GM23338 (cell line): ENCODE results near the gene TJP2. TPM values are rescaled to one million over a fixed set of nuclear protein-coding genes. Genes with fewer than 3 reads are reported as not detected.

Experiments used
- ATAC-seq: fragments of 200-7000 bp; cut with Tn5 transposase; 3 replicates; pipeline ENCODE4 v1.9.1; 2020
- DNase-seq: peaks from one replicate; pipeline ENCODE4 v3.0.0-alpha.2; 2015; ENCODE audit warnings: low spot score
- H2AFZ ChIP-seq: fragments of 200-600 bp; sonication (generic); 2 replicates; pipeline ENCODE4 v1.8.0; 2016; ENCODE audit warnings: antibody characterized with exemption, mild to moderate bottlenecking, moderate library complexity
- H3F3A ChIP-seq: fragments of 200-600 bp; sonication (generic); replicated peaks from 2 replicates; pipeline ENCODE4 v1.8.0; 2017; ENCODE audit warnings: antibody characterized with exemption, mixed run types, low read depth
- H3K27ac ChIP-seq: fragments of 200-600 bp; sonication (generic); 2 replicates; pipeline ENCODE4 v1.6.1; 2016; ENCODE audit warnings: low read depth
- H3K27me3 ChIP-seq: fragments of 200-600 bp; sonication (generic); 2 replicates; pipeline ENCODE4 v1.8.0; 2016; ENCODE audit warnings: mild to moderate bottlenecking, mixed run types, moderate library complexity; ENCODE audit not compliant: insufficient read depth
- H3K36me3 ChIP-seq: fragments of 200-600 bp; sonication (generic); 2 replicates; pipeline ENCODE4 v1.8.0; 2016; ENCODE audit warnings: mild to moderate bottlenecking; ENCODE audit not compliant: insufficient read depth
- H3K4me1 ChIP-seq: fragments of 200-600 bp; sonication (generic); 2 replicates; pipeline ENCODE4 v1.8.0; 2016; ENCODE audit warnings: mild to moderate bottlenecking, moderate library complexity; ENCODE audit not compliant: insufficient read depth
- H3K4me2 ChIP-seq: fragments of 200-600 bp; sonication (generic); 2 replicates; pipeline ENCODE4 v1.7.1; 2017; ENCODE audit warnings: mixed run types
- H3K4me3 ChIP-seq: fragments of 200-600 bp; sonication (generic); 2 replicates; pipeline ENCODE4 v1.6.1; 2016; ENCODE audit warnings: mixed run types
- H3K79me2 ChIP-seq: fragments of 200-600 bp; sonication (generic); replicated peaks from 2 replicates; pipeline ENCODE4 v1.8.0; 2017; ENCODE audit warnings: mild to moderate bottlenecking; ENCODE audit not compliant: insufficient read depth
- H3K9me2 ChIP-seq: fragments of 200-600 bp; sonication (generic); 2 replicates; pipeline ENCODE4 v1.8.0; 2017; ENCODE audit not compliant: insufficient read depth
- H4K20me1 ChIP-seq: fragments of 200-600 bp; sonication (generic); replicated peaks from 2 replicates; pipeline ENCODE4 v1.8.0; 2017; ENCODE audit warnings: mild to moderate bottlenecking; ENCODE audit not compliant: insufficient read depth
- H3K27ac Mint-ChIP-seq: 2 replicates; pipeline ENCODE4 v1.8.0; 2020; ENCODE audit warnings: inconsistent platforms, mild to moderate bottlenecking, moderate library complexity, mixed read lengths
- H3K27me3 Mint-ChIP-seq: 3 replicates; pipeline ENCODE4 v1.8.0; 2022; ENCODE audit warnings: low read depth, mild to moderate bottlenecking, moderate library complexity, mixed read lengths, inconsistent platforms; ENCODE audit not compliant: insufficient read depth, poor library complexity
- H3K36me3 Mint-ChIP-seq: 3 replicates; pipeline ENCODE4 v1.8.0; 2021; ENCODE audit warnings: low read depth, mild to moderate bottlenecking, inconsistent platforms, moderate library complexity, mixed read lengths
- H3K4me1 Mint-ChIP-seq: 3 replicates; pipeline ENCODE4 v1.8.0; 2020; ENCODE audit warnings: mild to moderate bottlenecking, inconsistent platforms, mixed read lengths
- H3K4me3 Mint-ChIP-seq: 3 replicates; pipeline ENCODE4 v1.8.0; 2021; ENCODE audit warnings: moderate library complexity, mild to moderate bottlenecking, inconsistent platforms, mixed read lengths
- H3K9me3 Mint-ChIP-seq: 3 replicates; pipeline ENCODE4 v1.8.0; 2020; ENCODE audit warnings: moderate library complexity, mild to moderate bottlenecking, inconsistent platforms, mixed read lengths
- CREB1 ChIP-seq: fragments of 250-450 bp; sonication (Bioruptor Pico); IDR thresholded peaks from 2 replicates; pipeline ENCODE4 v1.5.0; 2020; ENCODE audit warnings: low read depth, mild to moderate bottlenecking, moderate library complexity
- EZH2 ChIP-seq: fragments of 200-600 bp; sonication (generic); IDR thresholded peaks from one replicate; pipeline ENCODE4 v1.8.0; 2017; ENCODE audit warnings: antibody characterized with exemption, mild to moderate bottlenecking, low read depth; ENCODE audit not compliant: unreplicated experiment
- EZH2phosphoT487 ChIP-seq: fragments of 200-600 bp; sonication (generic); IDR thresholded peaks from one replicate; pipeline ENCODE4 v1.8.1; 2018; ENCODE audit warnings: antibody characterized with exemption; ENCODE audit not compliant: unreplicated experiment
- JUNB ChIP-seq: IDR thresholded peaks from one replicate; pipeline ENCODE4 v1.6.1; 2016; ENCODE audit warnings: antibody characterized with exemption; ENCODE audit not compliant: unreplicated experiment
- POLR2AphosphoS5 ChIP-seq: IDR thresholded peaks from 2 replicates; pipeline ENCODE4 v1.6.1; 2016; ENCODE audit warnings: antibody characterized with exemption, low read depth
- STAT1 ChIP-seq: IDR thresholded peaks from one replicate; pipeline ENCODE4 v1.6.1; 2016; ENCODE audit warnings: antibody characterized with exemption; ENCODE audit not compliant: unreplicated experiment
- ZNF114 ChIP-seq: fragments of 250-450 bp; sonication (Bioruptor Pico); IDR thresholded peaks from 2 replicates; pipeline ENCODE4 v1.5.0; 2020; ENCODE audit warnings: mild to moderate bottlenecking, moderate library complexity
- ZNF331 ChIP-seq: fragments of 250-450 bp; sonication (Bioruptor Pico); IDR thresholded peaks from 2 replicates; pipeline ENCODE4 v1.5.0; 2020; ENCODE audit warnings: low read depth, mild to moderate bottlenecking, moderate library complexity
- polyA plus RNA-seq: library from polyadenylated mRNA; unstranded; fragments of >200 nt; fragmentation: Nextera tagmentation; extraction: Ambion mirVana; gene quantifications from 2 replicates; pipeline ENCODE4 v1.2.1, GENCODE V29; 2016
- total RNA-seq: library from RNA; depleted of rRNA; stranded (reverse); fragments of >200 nt; shearing (Covaris generic); gene quantifications from 2 replicates; pipeline ENCODE4 v1.2.3, GENCODE V29; 2014
- TF ChIP-seq, protein P1 (sequence below): fragments of 250-450 bp; sonication (Bioruptor Pico); IDR thresholded peaks from 2 replicates; pipeline ENCODE4 v1.5.0; 2020; ENCODE audit warnings: mild to moderate bottlenecking, moderate library complexity
- TF ChIP-seq, protein P2 (sequence below), 2 experiments: fragments of 200-600 bp in 1 of 2; sonication (generic) in 1 of 2; conservative IDR thresholded peaks; 2 replicates each; pipeline versions ENCODE4 v1.5.1 to v1.6.1; 2016 to 2017; ENCODE audit warnings: antibody characterized with exemption in 2 of 2, low read depth in 2 of 2, mild to moderate bottlenecking in 2 of 2, moderate library complexity in 1 of 2
- TF ChIP-seq, protein P3 (sequence below): IDR thresholded peaks from one replicate; pipeline ENCODE4 v1.6.1; 2018; ENCODE audit warnings: antibody characterized with exemption; ENCODE audit not compliant: unreplicated experiment

TJP2 gene
- total and polyA plus RNA-seq, 2 experiments from 2014 or later = 37.6 to 234 TPM

GRCh38 chr9:69134412-69134811 lies 39.7 kb upstream of the TJP2 start:
- peaks cover 30% of the 10 kb centered on the region for H3K36me3 Mint-ChIP-seq
- H3F3A ChIP-seq = 0 out of 2 replicates have a peak, but pooled peaks cover 4% of the 10 kb centered on the region
- peaks cover 11% of the 10 kb centered on the region for H3K36me3 ChIP-seq
- no peaks in the 10 kb centered on the region for H3K9me3 Mint-ChIP-seq
- peak overlapping the region; percentile 79; the same call in 1 of the 2 replicates for H3K27ac Mint-ChIP-seq
- TF ChIP-seq POLR2AphosphoS5 = 0 out of 2 replicates have a peak, but pooled peaks have one; percentile 15
- no peak for TF ChIP-seq JUNB
- H3K9me2 ChIP-seq = no peaks in the 10 kb centered on the region
- H3K4me2 ChIP-seq = no peak overlapping the region
- H3K4me3 Mint-ChIP-seq = no peak overlapping the region
- H4K20me1 ChIP-seq = peaks cover 32% of the 10 kb centered on the region
- H3K4me1 Mint-ChIP-seq = peaks cover 49% of the 10 kb centered on the region
- H3K79me2 ChIP-seq = peaks cover 98% of the 10 kb centered on the region
- no peak for DNase-seq
- peaks cover 2% of the 10 kb centered on the region for H3K27me3 Mint-ChIP-seq
- no peak overlapping the region for H3K27ac ChIP-seq
- no peak overlapping the region for H2AFZ ChIP-seq
- H3K4me1 ChIP-seq = peaks cover 45% of the 10 kb centered on the region
- H3K27me3 ChIP-seq = no peaks in the 10 kb centered on the region
- H3K4me3 ChIP-seq = no peak overlapping the region
- no peak for ATAC-seq

GRCh38 chr9:69136185-69136584 lies 37.9 kb upstream of the TJP2 start:
- H3K79me2 ChIP-seq = peaks cover 98% of the 10 kb centered on the region
- no peaks in the 10 kb centered on the region for H3K27me3 ChIP-seq
- peaks cover 8% of the 10 kb centered on the region; the same call in 1 of the 2 replicates for H3K36me3 ChIP-seq
- Mint-ChIP-seq H3K4me3 (no peak overlapping the region), H3K4me1 (peaks cover 35% of the 10 kb centered on the region), H3K27ac (no peak overlapping the region), H3K9me3 (no peaks in the 10 kb centered on the region), H3K36me3 (peaks cover 29% of the 10 kb centered on the region), H3K27me3 (peaks cover 2% of the 10 kb centered on the region)
- H3K4me2 ChIP-seq = no peak overlapping the region
- no peaks in the 10 kb centered on the region for H3K9me2 ChIP-seq
- ATAC-seq = no peak
- peaks cover 32% of the 10 kb centered on the region for H3K4me1 ChIP-seq
- no peak overlapping the region for H2AFZ ChIP-seq
- peaks cover 32% of the 10 kb centered on the region for H4K20me1 ChIP-seq
- TF ChIP-seq POLR2AphosphoS5 (no peak), EZH2phosphoT487 (no peak), CREB1 (no peak), ZNF114 (CRISPR knock-in tag) (no peak), JUNB (no peak), STAT1 (no peak), EZH2 (no peak), ZNF331 (no peak)
- TF ChIP-seq, protein P1, sequence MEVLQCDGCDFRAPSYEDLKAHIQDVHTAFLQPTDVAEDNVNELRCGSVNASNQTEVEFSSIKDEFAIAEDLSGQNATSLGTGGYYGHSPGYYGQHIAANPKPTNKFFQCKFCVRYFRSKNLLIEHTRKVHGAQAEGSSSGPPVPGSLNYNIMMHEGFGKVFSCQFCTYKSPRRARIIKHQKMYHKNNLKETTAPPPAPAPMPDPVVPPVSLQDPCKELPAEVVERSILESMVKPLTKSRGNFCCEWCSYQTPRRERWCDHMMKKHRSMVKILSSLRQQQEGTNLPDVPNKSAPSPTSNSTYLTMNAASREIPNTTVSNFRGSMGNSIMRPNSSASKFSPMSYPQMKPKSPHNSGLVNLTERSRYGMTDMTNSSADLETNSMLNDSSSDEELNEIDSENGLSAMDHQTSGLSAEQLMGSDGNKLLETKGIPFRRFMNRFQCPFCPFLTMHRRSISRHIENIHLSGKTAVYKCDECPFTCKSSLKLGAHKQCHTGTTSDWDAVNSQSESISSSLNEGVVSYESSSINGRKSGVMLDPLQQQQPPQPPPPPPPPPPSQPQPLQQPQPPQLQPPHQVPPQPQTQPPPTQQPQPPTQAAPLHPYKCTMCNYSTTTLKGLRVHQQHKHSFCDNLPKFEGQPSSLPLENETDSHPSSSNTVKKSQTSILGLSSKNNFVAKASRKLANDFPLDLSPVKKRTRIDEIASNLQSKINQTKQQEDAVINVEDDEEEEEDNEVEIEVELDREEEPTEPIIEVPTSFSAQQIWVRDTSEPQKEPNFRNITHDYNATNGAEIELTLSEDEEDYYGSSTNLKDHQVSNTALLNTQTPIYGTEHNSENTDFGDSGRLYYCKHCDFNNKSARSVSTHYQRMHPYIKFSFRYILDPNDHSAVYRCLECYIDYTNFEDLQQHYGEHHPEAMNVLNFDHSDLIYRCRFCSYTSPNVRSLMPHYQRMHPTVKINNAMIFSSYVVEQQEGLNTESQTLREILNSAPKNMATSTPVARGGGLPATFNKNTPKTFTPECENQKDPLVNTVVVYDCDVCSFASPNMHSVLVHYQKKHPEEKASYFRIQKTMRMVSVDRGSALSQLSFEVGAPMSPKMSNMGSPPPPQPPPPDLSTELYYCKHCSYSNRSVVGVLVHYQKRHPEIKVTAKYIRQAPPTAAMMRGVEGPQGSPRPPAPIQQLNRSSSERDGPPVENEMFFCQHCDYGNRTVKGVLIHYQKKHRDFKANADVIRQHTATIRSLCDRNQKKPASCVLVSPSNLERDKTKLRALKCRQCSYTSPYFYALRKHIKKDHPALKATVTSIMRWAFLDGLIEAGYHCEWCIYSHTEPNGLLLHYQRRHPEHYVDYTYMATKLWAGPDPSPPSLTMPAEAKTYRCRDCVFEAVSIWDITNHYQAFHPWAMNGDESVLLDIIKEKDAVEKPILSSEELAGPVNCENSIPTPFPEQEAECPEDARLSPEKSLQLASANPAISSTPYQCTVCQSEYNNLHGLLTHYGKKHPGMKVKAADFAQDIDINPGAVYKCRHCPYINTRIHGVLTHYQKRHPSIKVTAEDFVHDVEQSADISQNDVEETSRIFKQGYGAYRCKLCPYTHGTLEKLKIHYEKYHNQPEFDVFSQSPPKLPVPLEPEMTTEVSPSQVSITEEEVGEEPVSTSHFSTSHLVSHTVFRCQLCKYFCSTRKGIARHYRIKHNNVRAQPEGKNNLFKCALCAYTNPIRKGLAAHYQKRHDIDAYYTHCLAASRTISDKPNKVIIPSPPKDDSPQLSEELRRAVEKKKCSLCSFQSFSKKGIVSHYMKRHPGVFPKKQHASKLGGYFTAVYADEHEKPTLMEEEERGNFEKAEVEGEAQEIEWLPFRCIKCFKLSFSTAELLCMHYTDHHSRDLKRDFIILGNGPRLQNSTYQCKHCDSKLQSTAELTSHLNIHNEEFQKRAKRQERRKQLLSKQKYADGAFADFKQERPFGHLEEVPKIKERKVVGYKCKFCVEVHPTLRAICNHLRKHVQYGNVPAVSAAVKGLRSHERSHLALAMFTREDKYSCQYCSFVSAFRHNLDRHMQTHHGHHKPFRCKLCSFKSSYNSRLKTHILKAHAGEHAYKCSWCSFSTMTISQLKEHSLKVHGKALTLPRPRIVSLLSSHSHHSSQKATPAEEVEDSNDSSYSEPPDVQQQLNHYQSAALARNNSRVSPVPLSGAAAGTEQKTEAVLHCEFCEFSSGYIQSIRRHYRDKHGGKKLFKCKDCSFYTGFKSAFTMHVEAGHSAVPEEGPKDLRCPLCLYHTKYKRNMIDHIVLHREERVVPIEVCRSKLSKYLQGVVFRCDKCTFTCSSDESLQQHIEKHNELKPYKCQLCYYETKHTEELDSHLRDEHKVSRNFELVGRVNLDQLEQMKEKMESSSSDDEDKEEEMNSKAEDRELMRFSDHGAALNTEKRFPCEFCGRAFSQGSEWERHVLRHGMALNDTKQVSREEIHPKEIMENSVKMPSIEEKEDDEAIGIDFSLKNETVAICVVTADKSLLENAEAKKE (CRISPR knock-in tag) = no peak
- TF ChIP-seq, protein P2, sequence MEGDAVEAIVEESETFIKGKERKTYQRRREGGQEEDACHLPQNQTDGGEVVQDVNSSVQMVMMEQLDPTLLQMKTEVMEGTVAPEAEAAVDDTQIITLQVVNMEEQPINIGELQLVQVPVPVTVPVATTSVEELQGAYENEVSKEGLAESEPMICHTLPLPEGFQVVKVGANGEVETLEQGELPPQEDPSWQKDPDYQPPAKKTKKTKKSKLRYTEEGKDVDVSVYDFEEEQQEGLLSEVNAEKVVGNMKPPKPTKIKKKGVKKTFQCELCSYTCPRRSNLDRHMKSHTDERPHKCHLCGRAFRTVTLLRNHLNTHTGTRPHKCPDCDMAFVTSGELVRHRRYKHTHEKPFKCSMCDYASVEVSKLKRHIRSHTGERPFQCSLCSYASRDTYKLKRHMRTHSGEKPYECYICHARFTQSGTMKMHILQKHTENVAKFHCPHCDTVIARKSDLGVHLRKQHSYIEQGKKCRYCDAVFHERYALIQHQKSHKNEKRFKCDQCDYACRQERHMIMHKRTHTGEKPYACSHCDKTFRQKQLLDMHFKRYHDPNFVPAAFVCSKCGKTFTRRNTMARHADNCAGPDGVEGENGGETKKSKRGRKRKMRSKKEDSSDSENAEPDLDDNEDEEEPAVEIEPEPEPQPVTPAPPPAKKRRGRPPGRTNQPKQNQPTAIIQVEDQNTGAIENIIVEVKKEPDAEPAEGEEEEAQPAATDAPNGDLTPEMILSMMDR (conservative IDR thresholded peaks at IDR 0.05; ENCODE audit: low read depth in 2 of 2) = no peak
- TF ChIP-seq, protein P3, sequence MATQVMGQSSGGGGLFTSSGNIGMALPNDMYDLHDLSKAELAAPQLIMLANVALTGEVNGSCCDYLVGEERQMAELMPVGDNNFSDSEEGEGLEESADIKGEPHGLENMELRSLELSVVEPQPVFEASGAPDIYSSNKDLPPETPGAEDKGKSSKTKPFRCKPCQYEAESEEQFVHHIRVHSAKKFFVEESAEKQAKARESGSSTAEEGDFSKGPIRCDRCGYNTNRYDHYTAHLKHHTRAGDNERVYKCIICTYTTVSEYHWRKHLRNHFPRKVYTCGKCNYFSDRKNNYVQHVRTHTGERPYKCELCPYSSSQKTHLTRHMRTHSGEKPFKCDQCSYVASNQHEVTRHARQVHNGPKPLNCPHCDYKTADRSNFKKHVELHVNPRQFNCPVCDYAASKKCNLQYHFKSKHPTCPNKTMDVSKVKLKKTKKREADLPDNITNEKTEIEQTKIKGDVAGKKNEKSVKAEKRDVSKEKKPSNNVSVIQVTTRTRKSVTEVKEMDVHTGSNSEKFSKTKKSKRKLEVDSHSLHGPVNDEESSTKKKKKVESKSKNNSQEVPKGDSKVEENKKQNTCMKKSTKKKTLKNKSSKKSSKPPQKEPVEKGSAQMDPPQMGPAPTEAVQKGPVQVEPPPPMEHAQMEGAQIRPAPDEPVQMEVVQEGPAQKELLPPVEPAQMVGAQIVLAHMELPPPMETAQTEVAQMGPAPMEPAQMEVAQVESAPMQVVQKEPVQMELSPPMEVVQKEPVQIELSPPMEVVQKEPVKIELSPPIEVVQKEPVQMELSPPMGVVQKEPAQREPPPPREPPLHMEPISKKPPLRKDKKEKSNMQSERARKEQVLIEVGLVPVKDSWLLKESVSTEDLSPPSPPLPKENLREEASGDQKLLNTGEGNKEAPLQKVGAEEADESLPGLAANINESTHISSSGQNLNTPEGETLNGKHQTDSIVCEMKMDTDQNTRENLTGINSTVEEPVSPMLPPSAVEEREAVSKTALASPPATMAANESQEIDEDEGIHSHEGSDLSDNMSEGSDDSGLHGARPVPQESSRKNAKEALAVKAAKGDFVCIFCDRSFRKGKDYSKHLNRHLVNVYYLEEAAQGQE = no peak
- 0 out of 2 replicates have a peak, but pooled peaks cover 4% of the 10 kb centered on the region for H3F3A ChIP-seq
- no peak overlapping the region for H3K27ac ChIP-seq
- no peak for DNase-seq
- no peak overlapping the region for H3K4me3 ChIP-seq
